Endothelial cell of hepatic sinusoid (primary cell): ENCODE measurements around the gene FAM114A1.
"Not testable (repeated sequence)": the region's sequence is repeated elsewhere in the genome, so short reads cannot be mapped to it uniquely, and the experiment has no call there.

Experiments used
- in situ Hi-C: cut with HindIII; loops from 2 replicates; pipeline ENCODE4 v1.10.0; 2017; ENCODE audit warnings: low sequenced_read_pairs

Gene FAM114A1

DNA sequence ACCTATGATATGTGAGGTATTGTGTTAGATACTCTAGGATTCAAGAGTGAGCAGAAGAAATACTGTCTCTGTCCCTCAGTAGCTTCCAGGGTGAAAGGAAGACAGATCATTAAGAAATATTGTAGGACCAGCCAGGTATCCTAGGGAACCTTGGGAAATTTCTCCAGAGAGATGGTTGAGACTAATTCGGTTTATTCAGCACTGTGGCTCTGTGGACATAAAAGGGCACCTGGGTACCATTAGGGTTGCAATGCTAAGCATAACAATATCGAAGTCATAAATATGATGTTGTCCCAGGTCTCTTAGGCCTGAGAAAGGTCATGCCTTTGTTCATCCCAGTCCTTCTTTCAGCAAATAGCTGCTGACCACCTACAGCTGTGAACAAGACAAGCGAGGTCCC is 61.0 kb downstream of the FAM114A1 start:
- in situ Hi-C loops = no loop called here

DNA sequence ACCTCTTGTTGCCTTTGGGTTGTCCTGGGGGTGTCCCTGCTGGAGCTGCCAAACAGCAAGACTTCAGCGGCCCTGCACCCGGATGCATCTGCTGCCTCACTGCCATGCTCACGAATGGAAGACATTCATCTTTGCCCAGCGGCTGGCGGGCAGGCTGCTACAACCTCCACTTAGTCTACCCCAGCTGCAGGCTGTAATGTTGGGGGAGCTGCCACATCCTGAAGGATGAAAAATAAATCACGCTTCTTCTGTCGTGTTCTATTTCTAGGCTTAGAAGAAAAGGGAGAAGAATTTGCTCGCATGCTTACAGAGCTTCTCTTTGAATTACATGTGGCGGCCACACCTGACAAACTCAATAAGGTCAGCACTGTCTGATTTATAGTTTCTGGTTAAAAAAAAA is 61.4 kb downstream of the FAM114A1 start:
- in situ Hi-C loops = no loop called here

- in situ Hi-C loops = no loop called here
Measured at GRCh38 chr4:38930204-38930603, 62.6 kb downstream of the FAM114A1 start.

DNA sequence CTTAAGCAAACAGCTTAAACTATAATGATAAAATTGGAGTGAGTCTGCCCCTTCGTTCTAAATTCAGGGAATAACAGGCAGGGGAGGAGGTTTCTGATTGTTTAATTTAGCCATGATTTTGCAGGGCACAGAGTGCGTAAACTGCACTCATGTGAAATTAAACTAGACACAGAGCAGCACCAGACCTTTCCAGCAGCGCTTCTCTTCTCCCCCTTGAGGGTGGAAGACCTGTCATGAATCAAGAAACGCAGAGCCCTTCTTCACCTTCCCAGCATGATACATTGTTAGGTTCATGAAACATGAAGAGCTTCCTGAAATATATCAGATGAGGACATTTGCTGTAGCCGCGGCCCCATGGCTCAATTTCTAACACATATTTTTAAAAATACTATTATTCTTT is 63.1 kb downstream of the FAM114A1 start:
- in situ Hi-C loops = no loop called here

DNA sequence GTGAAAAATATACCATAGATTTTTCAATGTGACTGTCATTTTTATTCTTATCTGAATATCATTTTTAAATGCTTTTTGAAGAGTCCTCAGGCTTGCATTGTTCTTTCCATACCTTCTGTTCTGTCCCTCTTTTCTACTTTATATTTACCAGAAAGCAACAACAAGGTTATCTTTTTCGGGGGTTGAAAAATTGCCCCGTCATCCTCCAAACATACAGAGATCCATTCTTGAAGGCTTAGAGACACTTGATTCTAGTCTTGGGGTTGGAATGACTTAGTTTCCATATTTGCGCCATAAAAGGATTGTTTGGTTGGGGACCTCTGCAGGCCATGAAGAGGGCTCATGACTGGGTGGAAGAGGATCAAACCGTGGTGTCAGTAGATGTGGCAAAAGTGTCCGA is 63.5 kb downstream of the FAM114A1 start:
- in situ Hi-C loops = no loop called here

GRCh38 chr4:38935391-38936073 is 67.9 kb downstream of the FAM114A1 start:
- in situ Hi-C loops = no loop called here

DNA sequence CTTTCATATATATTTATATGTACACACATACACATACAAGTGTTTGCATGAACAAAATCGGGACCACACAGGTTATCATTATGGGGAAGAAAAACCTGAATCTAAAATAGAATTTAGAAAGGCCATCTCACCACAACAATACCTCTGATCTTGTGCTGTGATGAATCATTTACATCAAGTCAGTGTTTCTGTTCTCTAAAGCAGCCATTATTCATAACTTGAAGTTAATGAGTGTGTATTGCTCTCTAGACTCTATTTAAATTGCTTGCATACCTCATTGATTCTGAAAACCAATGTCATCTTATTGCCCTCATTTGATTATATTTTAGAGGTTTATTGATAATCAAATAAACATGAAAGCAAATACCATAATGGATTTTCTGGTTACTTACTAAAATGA is 71.6 kb downstream of the FAM114A1 start:
- in situ Hi-C loops = no loop called here

- in situ Hi-C loops = no loop called here
Measured at GRCh38 chr4:38940476-38940875, 72.9 kb downstream of the FAM114A1 start.

GRCh38 chr4:38941906-38942305 is 74.3 kb downstream of the FAM114A1 start:
- in situ Hi-C loops = not testable (repeated sequence)

DNA sequence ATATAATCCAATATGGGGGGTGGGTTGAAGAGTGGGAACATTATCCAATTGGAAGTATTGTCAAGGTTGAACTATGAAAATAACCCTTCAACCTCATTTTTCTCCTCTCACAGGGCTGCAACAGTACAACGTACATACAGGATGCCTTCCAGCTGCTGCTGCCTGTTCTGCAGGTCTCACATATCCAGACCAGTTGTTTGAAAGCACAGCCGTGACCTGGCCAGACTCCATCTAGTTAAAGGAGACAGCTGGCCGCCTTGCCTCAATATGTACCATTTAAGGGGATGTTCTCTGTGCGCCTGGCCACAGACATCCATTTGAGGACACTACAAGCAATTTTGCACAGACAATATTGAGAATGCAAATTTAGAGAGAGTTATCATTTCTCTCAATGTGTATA is 75.7 kb downstream of the FAM114A1 start:
- in situ Hi-C loops = no loop called here

- in situ Hi-C loops = no loop called here
Measured at GRCh38 chr4:38944440-38944839, 76.8 kb downstream of the FAM114A1 start.

DNA sequence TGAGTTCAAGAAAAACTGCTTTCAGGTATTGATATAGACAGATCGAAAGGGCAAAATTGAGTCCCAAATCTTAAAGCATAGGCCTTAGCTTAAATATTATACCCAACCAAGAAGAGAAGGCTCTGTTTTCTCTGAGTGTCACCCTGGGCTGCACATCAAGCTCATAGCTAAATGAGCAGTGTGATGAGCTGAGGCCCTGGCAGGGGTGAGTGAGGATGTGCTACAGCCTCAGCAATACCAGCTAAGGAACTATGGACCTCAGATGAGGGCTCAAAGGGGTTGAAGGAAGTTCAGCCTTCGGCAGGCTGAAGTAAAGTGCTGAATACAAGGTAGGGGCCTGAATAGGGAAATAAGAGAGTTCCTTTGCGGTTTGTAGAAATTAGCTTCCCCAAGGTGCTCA is 79.3 kb downstream of the FAM114A1 start:
- in situ Hi-C loops = loop anchor here (5.0 kb wide), 1 partner anchor 35 kb away; no protein-coding TSS in a partner anchor

- in situ Hi-C loops = loop anchor here (5.0 kb wide), 1 partner anchor 34 kb away; no protein-coding TSS in a partner anchor
Measured at GRCh38 chr4:38948551-38948950, 80.9 kb downstream of the FAM114A1 start.

DNA sequence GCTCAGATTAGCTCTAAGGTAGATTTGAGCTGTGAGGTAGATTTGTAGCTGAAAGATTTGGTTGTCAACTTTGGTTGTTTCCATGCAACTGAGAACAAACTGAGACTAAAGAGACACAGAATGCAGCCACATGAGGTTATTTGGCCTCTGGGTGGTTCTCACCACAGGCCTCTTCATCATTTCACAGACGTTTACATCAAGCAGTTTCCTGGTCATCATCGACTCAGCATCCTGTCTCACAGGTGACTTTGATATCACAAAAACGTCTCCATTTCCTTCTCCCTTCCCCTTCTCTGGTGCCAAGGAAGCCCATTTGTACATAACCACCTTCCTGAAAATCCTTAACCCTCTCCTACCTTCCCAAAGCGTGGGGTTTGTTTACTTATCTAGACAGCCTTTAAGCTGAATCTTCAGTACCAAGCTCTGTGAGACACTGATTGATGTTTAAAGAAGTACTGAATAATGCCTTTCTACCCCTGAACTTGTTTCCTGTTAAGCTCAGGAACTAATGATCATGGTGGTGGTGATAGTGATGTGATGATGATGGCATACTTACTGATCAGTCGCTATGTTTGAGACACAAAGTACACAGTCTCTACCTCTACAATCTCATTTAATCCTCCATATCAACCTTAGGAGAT is 81.9 kb downstream of the FAM114A1 start:
- in situ Hi-C loops = loop anchor here (5.0 kb wide), 2 partner anchors 33 to 52 kb away; no protein-coding TSS in a partner anchor

GRCh38 chr4:38950159-38950558 is 82.6 kb downstream of the FAM114A1 start:
- in situ Hi-C loops = loop anchor here (5.0 kb wide), 1 partner anchor 53 kb away; no protein-coding TSS in a partner anchor

DNA sequence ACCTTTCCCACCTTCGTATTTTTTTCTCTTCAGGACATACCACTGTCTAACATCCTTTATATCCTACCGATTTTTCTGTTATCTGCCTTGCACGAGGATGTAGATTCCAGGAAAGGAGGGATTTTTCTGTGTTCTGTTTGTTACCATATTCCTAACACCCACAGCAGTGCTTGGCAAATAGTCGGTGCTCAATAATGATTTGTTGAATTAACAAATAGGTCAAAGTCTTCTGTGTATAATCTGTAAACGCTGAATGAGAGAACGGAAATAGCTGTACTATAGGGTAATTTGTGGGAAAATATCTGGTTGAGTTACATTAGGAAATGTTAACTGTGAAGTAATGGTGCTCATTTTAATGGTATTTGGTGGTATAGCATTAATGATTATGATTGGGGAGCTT is 83.1 kb downstream of the FAM114A1 start:
- in situ Hi-C loops = loop anchor here (5.0 kb wide), 1 partner anchor 53 kb away; no protein-coding TSS in a partner anchor

- in situ Hi-C loops = loop anchor here (5.0 kb wide), 1 partner anchor 54 kb away; no protein-coding TSS in a partner anchor
Measured at GRCh38 chr4:38951598-38951997, 84.0 kb downstream of the FAM114A1 start.

DNA sequence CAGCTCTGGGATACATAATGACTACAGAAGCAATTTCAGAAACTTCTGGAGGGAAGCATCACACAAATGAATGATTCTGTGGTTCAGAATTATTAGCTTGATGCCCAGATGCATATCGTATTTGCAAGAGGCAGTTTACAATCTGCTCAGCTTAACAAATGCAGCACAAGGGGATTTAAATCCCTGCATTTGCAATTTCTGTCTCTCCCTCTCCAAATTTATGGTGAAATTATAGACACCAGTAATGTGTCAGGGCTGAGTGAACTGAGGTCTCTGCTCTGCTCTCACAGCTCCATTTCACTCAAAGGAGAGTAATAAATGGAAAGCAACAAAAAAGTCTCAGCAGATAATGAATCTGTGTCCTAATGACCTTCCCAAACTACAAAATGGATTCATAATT is 84.4 kb downstream of the FAM114A1 start:
- in situ Hi-C loops = loop anchor here (5.0 kb wide), 1 partner anchor 55 kb away; no protein-coding TSS in a partner anchor

GRCh38 chr4:38954727-38955126 is 87.1 kb downstream of the FAM114A1 start:
- in situ Hi-C loops = loop anchor here (5.0 kb wide), 1 partner anchor 57 kb away; no protein-coding TSS in a partner anchor

DNA sequence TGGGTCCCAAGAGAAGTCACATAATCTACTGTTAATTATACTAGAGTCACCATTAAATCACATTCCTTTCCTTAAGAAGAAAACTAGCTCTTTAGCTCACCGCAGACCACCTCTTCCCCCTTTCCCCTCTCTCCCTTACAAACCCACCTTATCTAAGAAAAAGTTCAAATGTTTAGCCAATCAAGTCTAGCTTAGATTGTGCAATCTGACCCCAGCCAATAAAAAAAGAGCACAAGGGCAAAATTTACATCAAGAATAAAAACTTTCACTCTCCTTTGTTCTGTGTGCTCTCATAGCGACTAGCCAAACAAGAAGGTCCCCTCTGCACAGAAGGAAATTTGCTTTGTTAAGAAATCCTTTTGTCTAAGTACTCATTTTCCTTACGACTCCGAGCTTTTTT is 88.4 kb downstream of the FAM114A1 start:
- in situ Hi-C loops = no loop called here

DNA sequence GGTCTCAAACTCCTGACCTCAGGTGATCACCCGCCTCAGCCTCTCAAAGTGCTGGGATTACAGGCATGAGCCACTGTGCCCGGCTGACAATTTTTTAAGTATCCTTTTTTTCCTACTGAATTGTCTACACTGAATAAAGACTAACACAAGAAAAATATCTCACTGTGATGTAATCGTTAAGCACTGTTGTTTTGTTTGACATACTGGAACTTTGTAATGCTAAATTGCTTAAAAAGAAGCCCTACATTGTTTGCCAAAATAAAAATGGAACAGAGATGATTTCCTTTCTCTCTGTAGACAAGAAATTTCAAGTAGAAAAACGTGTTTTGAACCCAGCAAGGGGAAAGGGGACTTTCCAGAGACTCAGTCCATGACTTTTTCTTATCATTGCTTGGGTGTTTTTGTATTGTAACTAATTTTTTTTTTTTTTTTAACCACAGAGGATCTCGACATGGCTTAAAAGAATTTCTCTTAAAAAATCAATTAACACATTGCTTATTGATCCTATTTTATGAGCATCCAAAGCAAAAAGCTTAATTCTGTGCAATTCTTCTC is 89.7 kb downstream of the FAM114A1 start:
- in situ Hi-C loops = no loop called here

- in situ Hi-C loops = no loop called here
Measured at GRCh38 chr4:38957893-38958292, 90.3 kb downstream of the FAM114A1 start.
